ENCODE results near the gene MYL5. TPM values are rescaled to one million over a fixed set of nuclear protein-coding genes. Genes with fewer than 3 reads are reported as not detected.

MYL5 gene
- polyA plus RNA-seq, 3 donors: 17.9 to 22.9 (median 21.7) TPM

- DNase-seq (ENCODE audit: extremely low read depth in 1 of 11, low read depth in 9 of 11, low spot score in 4 of 11): no peak
These were observed 5.7 kb downstream of the MYL5 start for GRCh38 chr4:680091-680490.

- DNase-seq (ENCODE audit: extremely low read depth in 1 of 11, low read depth in 9 of 11, low spot score in 4 of 11): no peak
These were observed 6.2 kb downstream of the MYL5 start for GRCh38 chr4:680551-680927.

- no peak for DNase-seq (ENCODE audit: extremely low read depth in 1 of 11, low read depth in 9 of 11, low spot score in 4 of 11)
These were observed 6.7 kb downstream of the MYL5 start for GRCh38 chr4:680928-681645.

- DNase-seq (ENCODE audit: extremely low read depth in 1 of 11, low read depth in 9 of 11, low spot score in 4 of 11): no peak
These were observed 7.6 kb downstream of the MYL5 start for GRCh38 chr4:681736-682451.

GRCh38 chr4:682490-683172 is 8.3 kb downstream of the MYL5 start:
- no peak for DNase-seq (ENCODE audit: extremely low read depth in 1 of 11, low read depth in 9 of 11, low spot score in 4 of 11)

GRCh38 chr4:683247-683897 is 9.0 kb downstream of the MYL5 start:
- DNase-seq (ENCODE audit: extremely low read depth in 1 of 11, low read depth in 9 of 11, low spot score in 4 of 11): no peak

- DNase-seq (ENCODE audit: extremely low read depth in 1 of 11, low read depth in 9 of 11, low spot score in 4 of 11): no peak
These were observed 9.8 kb downstream of the MYL5 start for GRCh38 chr4:683982-684622.

GRCh38 chr4:684623-685327 is 10.4 kb downstream of the MYL5 start:
- no peak for DNase-seq (ENCODE audit: extremely low read depth in 1 of 11, low read depth in 9 of 11, low spot score in 4 of 11)

- no peak for DNase-seq (ENCODE audit: extremely low read depth in 1 of 11, low read depth in 9 of 11, low spot score in 4 of 11)
These were observed 11.5 kb downstream of the MYL5 start for GRCh38 chr4:685679-686412.

- DNase-seq (ENCODE audit: extremely low read depth in 1 of 11, low read depth in 9 of 11, low spot score in 4 of 11): no peak
These were observed 12.2 kb downstream of the MYL5 start for GRCh38 chr4:686413-687040.

- no peak for DNase-seq (ENCODE audit: extremely low read depth in 1 of 11, low read depth in 9 of 11, low spot score in 4 of 11)
These were observed 13.0 kb downstream of the MYL5 start for GRCh38 chr4:687048-687970.

- DNase-seq (ENCODE audit: extremely low read depth in 1 of 11, low read depth in 9 of 11, low spot score in 4 of 11): no peak
These were observed 13.9 kb downstream of the MYL5 start for GRCh38 chr4:687971-688853.

- DNase-seq (ENCODE audit: extremely low read depth in 1 of 11, low read depth in 9 of 11, low spot score in 4 of 11): no peak
These were observed 14.7 kb downstream of the MYL5 start, which contains the start of gene SLC49A3 for GRCh38 chr4:688854-689681. SLC49A3 (minus strand) TSS chr4:689151; CDS start chr4:689127, 24 bp downstream.

GRCh38 chr4:689723-690122 is 15.4 kb downstream of the MYL5 start:
- DNase-seq (ENCODE audit: extremely low read depth in 1 of 11, low read depth in 9 of 11, low spot score in 4 of 11): no peak
